Nephron (organoid): Measurements from ENCODE around the gene RUNX2.

Experiments
- H3K27ac Mint-ChIP-seq, 3 experiments: 2 replicates each; pipeline ENCODE4 v1.8.0; 2020; ENCODE audit warnings: mixed read lengths in 3 of 3, mild to moderate bottlenecking in 2 of 3, moderate library complexity in 1 of 3
- H3K27me3 Mint-ChIP-seq: 2 replicates; pipeline ENCODE4 v1.8.0; 2021; ENCODE audit warnings: low read depth, mild to moderate bottlenecking, moderate library complexity, mixed read lengths
- H3K36me3 Mint-ChIP-seq: 2 replicates; pipeline ENCODE4 v1.8.0; 2020; ENCODE audit warnings: low read depth, mixed read lengths
- H3K4me1 Mint-ChIP-seq: 2 replicates; pipeline ENCODE4 v1.8.0; 2020; ENCODE audit warnings: mixed read lengths
- H3K4me3 Mint-ChIP-seq, 3 experiments: 2 replicates each; pipeline ENCODE4 v1.8.0; 2020; ENCODE audit warnings: mild to moderate bottlenecking in 3 of 3, mixed read lengths in 3 of 3, moderate library complexity in 2 of 3
- H3K9me3 Mint-ChIP-seq: 2 replicates; pipeline ENCODE4 v1.8.0; 2020; ENCODE audit warnings: mixed read lengths
- TF ChIP-seq, protein P1 (sequence below), 3 experiments: fragments of 200-600 bp; sonication (generic); IDR thresholded peaks; one replicate each; pipeline ENCODE4 v1.5.0; 2021; ENCODE audit warnings: antibody characterized with exemption in 3 of 3; ENCODE audit not compliant: unreplicated experiment in 3 of 3

RUNX2 gene

DNA sequence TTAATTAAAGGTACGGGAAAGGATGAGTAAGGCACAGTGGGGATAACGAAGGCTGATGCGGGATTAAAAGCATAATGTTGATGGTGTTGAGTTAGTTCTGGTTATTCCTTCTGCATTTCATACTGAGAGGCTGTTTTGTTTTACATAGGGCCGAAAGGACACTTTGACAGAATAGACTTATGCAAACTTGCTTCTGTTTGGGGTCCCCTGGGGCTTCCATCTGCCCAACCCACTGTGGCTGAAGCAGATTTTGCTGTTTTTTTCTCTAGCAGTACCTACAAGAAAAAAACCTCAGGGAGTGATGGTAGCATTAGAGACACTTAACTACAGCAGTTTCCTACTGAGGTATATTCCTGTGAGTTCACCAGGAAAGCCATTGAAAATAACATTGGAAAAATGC is 185.7 kb downstream of the RUNX2 start:
- TF ChIP-seq, protein P1, sequence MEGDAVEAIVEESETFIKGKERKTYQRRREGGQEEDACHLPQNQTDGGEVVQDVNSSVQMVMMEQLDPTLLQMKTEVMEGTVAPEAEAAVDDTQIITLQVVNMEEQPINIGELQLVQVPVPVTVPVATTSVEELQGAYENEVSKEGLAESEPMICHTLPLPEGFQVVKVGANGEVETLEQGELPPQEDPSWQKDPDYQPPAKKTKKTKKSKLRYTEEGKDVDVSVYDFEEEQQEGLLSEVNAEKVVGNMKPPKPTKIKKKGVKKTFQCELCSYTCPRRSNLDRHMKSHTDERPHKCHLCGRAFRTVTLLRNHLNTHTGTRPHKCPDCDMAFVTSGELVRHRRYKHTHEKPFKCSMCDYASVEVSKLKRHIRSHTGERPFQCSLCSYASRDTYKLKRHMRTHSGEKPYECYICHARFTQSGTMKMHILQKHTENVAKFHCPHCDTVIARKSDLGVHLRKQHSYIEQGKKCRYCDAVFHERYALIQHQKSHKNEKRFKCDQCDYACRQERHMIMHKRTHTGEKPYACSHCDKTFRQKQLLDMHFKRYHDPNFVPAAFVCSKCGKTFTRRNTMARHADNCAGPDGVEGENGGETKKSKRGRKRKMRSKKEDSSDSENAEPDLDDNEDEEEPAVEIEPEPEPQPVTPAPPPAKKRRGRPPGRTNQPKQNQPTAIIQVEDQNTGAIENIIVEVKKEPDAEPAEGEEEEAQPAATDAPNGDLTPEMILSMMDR (IDR thresholded peaks at IDR 0.05; ENCODE audit: unreplicated experiment in 3 of 3), result no peak
- H3K36me3 Mint-ChIP-seq, result no peaks in the 10 kb centered on the region
- no peaks in the 10 kb centered on the region for H3K9me3 Mint-ChIP-seq
- H3K4me1 Mint-ChIP-seq, result peaks cover 11% of the 10 kb centered on the region
- H3K27ac Mint-ChIP-seq, result no peak overlapping the region
- H3K4me3 Mint-ChIP-seq, result no peak overlapping the region
- H3K27me3 Mint-ChIP-seq, result no peaks in the 10 kb centered on the region

- H3K4me1 Mint-ChIP-seq, result peaks cover 11% of the 10 kb centered on the region
- TF ChIP-seq, protein P1 (IDR thresholded peaks at IDR 0.05; ENCODE audit: unreplicated experiment in 3 of 3), result no peak
- no peak overlapping the region for H3K27ac Mint-ChIP-seq
- H3K4me3 Mint-ChIP-seq, result no peak overlapping the region
- no peaks in the 10 kb centered on the region for H3K36me3 Mint-ChIP-seq
- H3K27me3 Mint-ChIP-seq, result no peaks in the 10 kb centered on the region
- no peaks in the 10 kb centered on the region for H3K9me3 Mint-ChIP-seq
Measured at GRCh38 chr6:45514454-45515230, 186.5 kb downstream of the RUNX2 start.

GRCh38 chr6:45518013-45518720 is 190.0 kb downstream of the RUNX2 start:
- TF ChIP-seq, protein P1 (IDR thresholded peaks at IDR 0.05; ENCODE audit: unreplicated experiment in 3 of 3), result no peak
- Mint-ChIP-seq H3K27ac (no peak overlapping the region), H3K4me3 (no peak overlapping the region), H3K4me1 (peaks cover 15% of the 10 kb centered on the region), H3K27me3 (no peaks in the 10 kb centered on the region), H3K9me3 (no peaks in the 10 kb centered on the region), H3K36me3 (no peaks in the 10 kb centered on the region)

DNA sequence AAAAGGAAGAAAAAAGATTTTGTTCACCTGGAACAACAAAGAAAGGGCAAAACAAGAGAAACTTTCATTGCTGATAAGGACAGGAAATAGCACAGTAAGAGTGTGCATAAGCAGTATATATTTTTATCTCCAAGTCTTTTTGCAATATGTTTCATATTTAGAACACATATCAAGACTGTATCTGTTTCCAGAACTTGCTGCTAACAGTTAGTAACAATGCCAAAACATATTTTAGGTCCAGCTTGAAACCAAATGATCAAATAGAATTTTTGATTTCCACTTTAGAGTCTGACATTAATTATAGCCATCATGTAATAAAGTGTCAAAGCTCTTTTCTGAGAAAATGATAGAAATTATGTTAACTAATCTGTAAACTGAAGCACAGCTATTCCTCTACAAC is 193.1 kb downstream of the RUNX2 start:
- H3K9me3 Mint-ChIP-seq, result no peaks in the 10 kb centered on the region
- H3K27me3 Mint-ChIP-seq, result no peaks in the 10 kb centered on the region
- no peaks in the 10 kb centered on the region for H3K36me3 Mint-ChIP-seq
- peaks cover 10% of the 10 kb centered on the region for H3K4me1 Mint-ChIP-seq
- TF ChIP-seq, protein P1 (IDR thresholded peaks at IDR 0.05; ENCODE audit: unreplicated experiment in 3 of 3), result no peak
- H3K27ac Mint-ChIP-seq, result no peak overlapping the region
- H3K4me3 Mint-ChIP-seq, result no peak overlapping the region

GRCh38 chr6:45522486-45522885 is 194.4 kb downstream of the RUNX2 start:
- H3K27me3 Mint-ChIP-seq, result no peaks in the 10 kb centered on the region
- peaks cover 6% of the 10 kb centered on the region for H3K36me3 Mint-ChIP-seq
- TF ChIP-seq, protein P1 (IDR thresholded peaks at IDR 0.05; ENCODE audit: unreplicated experiment in 3 of 3), result no peak
- H3K4me3 Mint-ChIP-seq, result no peak overlapping the region
- H3K9me3 Mint-ChIP-seq, result no peaks in the 10 kb centered on the region
- peak overlapping the region in 1 of 3 experiments; percentile 13 for H3K27ac Mint-ChIP-seq
- peaks cover 10% of the 10 kb centered on the region for H3K4me1 Mint-ChIP-seq
